ENCODE results near the gene RASGEF1B.

Gene RASGEF1B

GRCh38 chr4:81465406-81466340, 6.0 kb downstream of the RASGEF1B start:
- TF ChIP-seq ZNF274 (IDR thresholded peaks at IDR 0.05; ENCODE audit: low read depth, low read length) = no peak
- no peak overlapping the region for H3K4me3 ChIP-seq (ENCODE audit: low read length)

GRCh38 chr4:81460834-81461233, 10.9 kb downstream of the RASGEF1B start:
- no peak for TF ChIP-seq ZNF274 (IDR thresholded peaks at IDR 0.05; ENCODE audit: low read depth, low read length)

GRCh38 chr4:81460191-81460701, 11.5 kb downstream of the RASGEF1B start:
- no peak for TF ChIP-seq ZNF274 (IDR thresholded peaks at IDR 0.05; ENCODE audit: low read depth, low read length)
- H3K4me3 ChIP-seq (ENCODE audit: low read length) = no peak overlapping the region

More at GRCh38 chr4:81460834-81461233, 10.9 kb downstream of the RASGEF1B start:
- no peak overlapping the region for H3K4me3 ChIP-seq (ENCODE audit: low read length)

GRCh38 chr4:81459228-81459627, 12.5 kb downstream of the RASGEF1B start:
- TF ChIP-seq ZNF274 (IDR thresholded peaks at IDR 0.05; ENCODE audit: low read depth, low read length) = no peak
- H3K4me3 ChIP-seq (ENCODE audit: low read length) = no peak overlapping the region

GRCh38 chr4:81457921-81458520, 13.7 kb downstream of the RASGEF1B start:
- TF ChIP-seq ZNF274 (IDR thresholded peaks at IDR 0.05; ENCODE audit: low read depth, low read length) = no peak
- H3K4me3 ChIP-seq (ENCODE audit: low read length) = no peak overlapping the region

- no peak for TF ChIP-seq ZNF274 (IDR thresholded peaks at IDR 0.05; ENCODE audit: low read depth, low read length)
- no peak overlapping the region for H3K4me3 ChIP-seq (ENCODE audit: low read length)
These were observed 14.4 kb downstream of the RASGEF1B start for GRCh38 chr4:81457345-81457744.

- H3K4me3 ChIP-seq (ENCODE audit: low read length) = no peak overlapping the region
- TF ChIP-seq ZNF274 (IDR thresholded peaks at IDR 0.05; ENCODE audit: low read depth, low read length) = no peak
These were observed 15.8 kb downstream of the RASGEF1B start for GRCh38 chr4:81455897-81456296.

- H3K4me3 ChIP-seq (ENCODE audit: low read length) = no peak overlapping the region
- TF ChIP-seq ZNF274 (IDR thresholded peaks at IDR 0.05; ENCODE audit: low read depth, low read length) = no peak
These were observed 16.8 kb downstream of the RASGEF1B start for GRCh38 chr4:81454948-81455347.

- no peak overlapping the region for H3K4me3 ChIP-seq (ENCODE audit: low read length)
- TF ChIP-seq ZNF274 (IDR thresholded peaks at IDR 0.05; ENCODE audit: low read depth, low read length) = no peak
These were observed 17.2 kb downstream of the RASGEF1B start for GRCh38 chr4:81454499-81454898.

GRCh38 chr4:81453024-81453423, 18.7 kb downstream of the RASGEF1B start:
- no peak for TF ChIP-seq ZNF274 (IDR thresholded peaks at IDR 0.05; ENCODE audit: low read depth, low read length)
- no peak overlapping the region for H3K4me3 ChIP-seq (ENCODE audit: low read length)

- H3K4me3 ChIP-seq (ENCODE audit: low read length) = no peak overlapping the region
- no peak for TF ChIP-seq ZNF274 (IDR thresholded peaks at IDR 0.05; ENCODE audit: low read depth, low read length)
These were observed 19.2 kb downstream of the RASGEF1B start for GRCh38 chr4:81452452-81453006.

- no peak overlapping the region for H3K4me3 ChIP-seq (ENCODE audit: low read length)
- no peak for TF ChIP-seq ZNF274 (IDR thresholded peaks at IDR 0.05; ENCODE audit: low read depth, low read length)
These were observed 22.7 kb downstream of the RASGEF1B start for GRCh38 chr4:81449015-81449414.

GRCh38 chr4:81447566-81448229, 24.0 kb downstream of the RASGEF1B start:
- H3K4me3 ChIP-seq (ENCODE audit: low read length) = no peak overlapping the region
- TF ChIP-seq ZNF274 (IDR thresholded peaks at IDR 0.05; ENCODE audit: low read depth, low read length) = no peak

GRCh38 chr4:81446634-81447033, 25.1 kb downstream of the RASGEF1B start:
- no peak for TF ChIP-seq ZNF274 (IDR thresholded peaks at IDR 0.05; ENCODE audit: low read depth, low read length)
- no peak overlapping the region for H3K4me3 ChIP-seq (ENCODE audit: low read length)
